Body of pancreas (tissue), 4 donors: ENCODE data around the gene LSM14B. TPM values are rescaled to one million over a fixed set of nuclear protein-coding genes. Genes with fewer than 3 reads are reported as not detected.

Experiments used
- ATAC-seq: fragments of 150-250 bp; one replicate; pipeline ENCODE4 v1.9.1; 2016
- DNase-seq, 4 donors: peaks; one replicate each; pipeline ENCODE4 v3.0.0-alpha.2; 2019
- H3K27ac ChIP-seq, 4 donors: fragments of 200-600 bp; sonication (generic); 1 replicate in 3 of 4; 2 replicates in 1 of 4; pipeline versions ENCODE4 v1.5.1 to v1.6.1; 2016 to 2019; ENCODE audit warnings: mild to moderate bottlenecking in 1 of 4, mixed read lengths in 1 of 4, moderate library complexity in 1 of 4
- H3K27me3 ChIP-seq, 2 donors: fragments of 200-600 bp; sonication (generic); one replicate each; pipeline ENCODE4 v1.6.0; 2016; ENCODE audit warnings: mild to moderate bottlenecking in 1 of 2
- H3K36me3 ChIP-seq, 2 donors: fragments of 200-600 bp; sonication (generic); replicated peaks in 1 of 2; 2 replicates each; pipeline ENCODE4 v1.5.1; 2016; ENCODE audit warnings: low read depth in 2 of 2; ENCODE audit not compliant: insufficient read depth in 1 of 2
- H3K4me1 ChIP-seq: fragments of 200-600 bp; sonication (generic); one replicate; pipeline ENCODE4 v1.6.0; 2016
- H3K4me3 ChIP-seq, 2 donors: fragments of 200-600 bp; sonication (generic); 1 replicate in 1 of 2; 2 replicates in 1 of 2; pipeline ENCODE4 v1.5.1; 2016 to 2019
- H3K9me3 ChIP-seq, 3 donors: fragments of 200-600 bp; sonication (generic); 1 replicate in 2 of 3; 2 replicates in 1 of 3; pipeline ENCODE4 v1.5.1; 2016
- POLR2A ChIP-seq, 3 donors: fragments of 450-650 bp; IDR thresholded peaks; one replicate each; pipeline ENCODE4 v1.6.1; 2016; ENCODE audit warnings: antibody characterized with exemption in 3 of 3, mild to moderate bottlenecking in 2 of 3
- WGBS, 2 donors: methylation state at CpG; one replicate each; pipeline ENCODE4 v1.1.5; 2017; 5-methylcytosine and 5-hydroxymethylcytosine counted together
- intact Hi-C: fragments of 100-400 bp; cut with DNase I; formaldehyde crosslinking; loops from one replicate; pipeline ENCODE4 v1.15.1; 2023
- total RNA-seq, 2 donors: library from RNA; depleted of rRNA; stranded (reverse); fragments of >200 nt; gene quantifications; one replicate each; pipeline ENCODE4 v1.1.0, GENCODE V29; 2016
- TF ChIP-seq, protein P1 (sequence below), 7 experiments: fragments of 450-650 bp in 4 of 7; fragments of 200-600 bp in 3 of 7; sonication (generic) in 3 of 7; IDR thresholded peaks; one replicate each; pipeline ENCODE4 v1.5.1; 2016 to 2019; ENCODE audit warnings: antibody characterized with exemption in 7 of 7

The LSM14B gene
- total RNA-seq, 2 donors from 2014 or later: 11.5 to 12.2 TPM

DNA sequence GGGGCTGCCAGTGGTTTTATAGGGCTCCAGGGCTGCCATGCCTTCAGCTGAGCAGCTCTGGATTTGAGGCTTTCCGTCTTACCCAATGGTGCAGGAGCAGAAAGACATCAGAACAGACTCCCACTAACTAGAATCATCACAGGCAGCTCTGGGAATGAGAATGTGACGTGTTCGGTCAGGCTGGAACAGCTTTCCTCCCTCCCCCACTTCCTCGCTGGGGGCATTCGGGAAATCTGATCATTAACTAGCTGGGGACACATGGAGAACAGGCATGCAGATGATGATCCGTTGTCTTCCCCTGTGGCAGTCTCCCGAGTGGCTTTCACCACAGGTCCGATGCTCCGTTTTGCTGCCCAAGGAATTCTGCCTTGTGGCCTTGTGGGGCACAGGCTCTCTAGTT lies 55.0 kb downstream of the LSM14B start:
- DNase-seq (no peak), ATAC-seq (no peak)
- TF ChIP-seq POLR2A (IDR thresholded peaks at IDR 0.05): no peak
- TF ChIP-seq, protein P1, sequence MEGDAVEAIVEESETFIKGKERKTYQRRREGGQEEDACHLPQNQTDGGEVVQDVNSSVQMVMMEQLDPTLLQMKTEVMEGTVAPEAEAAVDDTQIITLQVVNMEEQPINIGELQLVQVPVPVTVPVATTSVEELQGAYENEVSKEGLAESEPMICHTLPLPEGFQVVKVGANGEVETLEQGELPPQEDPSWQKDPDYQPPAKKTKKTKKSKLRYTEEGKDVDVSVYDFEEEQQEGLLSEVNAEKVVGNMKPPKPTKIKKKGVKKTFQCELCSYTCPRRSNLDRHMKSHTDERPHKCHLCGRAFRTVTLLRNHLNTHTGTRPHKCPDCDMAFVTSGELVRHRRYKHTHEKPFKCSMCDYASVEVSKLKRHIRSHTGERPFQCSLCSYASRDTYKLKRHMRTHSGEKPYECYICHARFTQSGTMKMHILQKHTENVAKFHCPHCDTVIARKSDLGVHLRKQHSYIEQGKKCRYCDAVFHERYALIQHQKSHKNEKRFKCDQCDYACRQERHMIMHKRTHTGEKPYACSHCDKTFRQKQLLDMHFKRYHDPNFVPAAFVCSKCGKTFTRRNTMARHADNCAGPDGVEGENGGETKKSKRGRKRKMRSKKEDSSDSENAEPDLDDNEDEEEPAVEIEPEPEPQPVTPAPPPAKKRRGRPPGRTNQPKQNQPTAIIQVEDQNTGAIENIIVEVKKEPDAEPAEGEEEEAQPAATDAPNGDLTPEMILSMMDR (IDR thresholded peaks at IDR 0.05): no peak
- intact Hi-C loops: no loop called here
- WGBS, 2 donors: 91 to 92% methylated on average over 9 of the region's 9 CpGs
- no peaks in the 10 kb centered on the region for H3K27me3 ChIP-seq
- H3K4me1 ChIP-seq: peaks cover 6% of the 10 kb centered on the region
- no peak overlapping the region for H3K4me3 ChIP-seq
- no peaks in the 10 kb centered on the region for H3K9me3 ChIP-seq
- peaks cover 0 to 9% of the 10 kb centered on the region in 2 donors for H3K36me3 ChIP-seq
- H3K27ac ChIP-seq: no peak overlapping the region

DNA sequence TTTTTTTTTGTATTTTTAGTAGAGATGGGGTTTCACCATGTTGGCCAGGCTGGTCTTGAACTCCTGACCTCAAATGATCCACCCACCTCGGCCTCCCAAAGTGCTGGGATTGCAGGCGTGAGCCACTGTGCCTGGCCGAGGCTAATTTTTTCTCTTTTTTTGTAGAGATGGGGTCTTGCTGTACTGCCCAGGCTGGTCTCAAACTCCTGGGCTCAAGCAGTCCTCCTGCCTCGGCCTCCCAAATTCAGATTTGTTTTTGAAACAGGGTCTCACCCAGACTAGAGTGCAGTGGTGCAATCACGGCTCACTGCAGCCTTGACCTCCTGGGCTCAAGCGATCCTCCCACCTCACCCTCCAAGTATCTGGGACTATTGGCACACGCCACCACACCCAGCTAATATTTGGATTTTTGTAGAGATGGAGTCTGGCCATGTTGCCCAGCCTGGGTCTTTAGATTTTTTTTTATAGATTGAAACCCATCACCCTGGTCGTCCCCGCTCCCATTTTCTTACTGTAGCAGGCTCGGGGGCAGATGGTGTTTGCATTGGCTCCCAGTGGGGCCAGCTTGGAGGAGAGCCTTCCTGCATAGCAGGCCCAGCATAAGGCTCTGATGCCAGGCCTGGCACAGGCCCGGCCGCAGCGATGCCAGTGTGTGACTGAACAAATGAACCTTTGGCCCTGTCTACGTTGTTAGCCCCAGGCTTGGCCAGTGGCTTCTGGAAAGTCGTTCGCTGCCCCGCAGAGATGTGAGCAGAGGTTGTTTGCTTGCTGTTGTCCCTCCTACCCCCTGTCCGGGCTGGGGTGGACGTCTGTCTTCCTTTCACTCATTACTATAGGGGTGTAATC lies 56.3 kb downstream of the LSM14B start:
- 80 to 90% methylated on average over 11 to 19 of the region's 19 CpGs for WGBS, 2 donors
- Histone ChIP-seq H3K36me3 (peaks cover 0 to 9% of the 10 kb centered on the region in 2 donors), H3K4me1 (peaks cover 11% of the 10 kb centered on the region), H3K27me3 (no peaks in the 10 kb centered on the region), H3K27ac (no peak overlapping the region), H3K4me3 (no peak overlapping the region), H3K9me3 (no peaks in the 10 kb centered on the region)
- DNase-seq (no peak), ATAC-seq (no peak)
- no peak for TF ChIP-seq POLR2A (IDR thresholded peaks at IDR 0.05)
- TF ChIP-seq, protein P1 (IDR thresholded peaks at IDR 0.05): no peak
- intact Hi-C loops: no loop called here

DNA sequence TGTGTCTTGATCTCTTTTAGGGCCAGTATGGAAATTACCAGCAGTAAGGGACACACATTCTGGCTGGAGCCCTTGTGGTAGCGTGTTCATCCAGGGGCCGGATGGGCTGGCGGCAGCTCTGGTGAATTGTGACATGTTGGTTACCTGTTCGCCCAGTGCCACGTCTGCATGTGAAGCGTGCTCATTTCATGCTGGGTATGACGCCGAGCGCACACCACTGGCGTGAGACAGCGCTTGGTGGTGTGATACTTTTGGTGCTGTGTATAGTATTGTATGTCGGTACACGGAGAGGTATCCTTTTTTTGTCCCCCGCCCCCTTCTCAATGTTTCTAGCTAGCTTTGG lies 56.9 kb downstream of the LSM14B start:
- DNase-seq: no peak
- TF ChIP-seq, protein P1 (IDR thresholded peaks at IDR 0.05): no peak
- TF ChIP-seq POLR2A (IDR thresholded peaks at IDR 0.05): no peak
- Histone ChIP-seq H3K9me3 (no peaks in the 10 kb centered on the region), H3K36me3 (peaks cover 0 to 7% of the 10 kb centered on the region in 2 donors), H3K4me3 (no peak overlapping the region), H3K4me1 (peaks cover 17% of the 10 kb centered on the region), H3K27me3 (no peaks in the 10 kb centered on the region), H3K27ac (no peak overlapping the region)
- intact Hi-C loops: no loop called here
- WGBS, 2 donors: 93 to 100% methylated on average over 2 to 14 of the region's 14 CpGs
- ATAC-seq: no peak

DNA sequence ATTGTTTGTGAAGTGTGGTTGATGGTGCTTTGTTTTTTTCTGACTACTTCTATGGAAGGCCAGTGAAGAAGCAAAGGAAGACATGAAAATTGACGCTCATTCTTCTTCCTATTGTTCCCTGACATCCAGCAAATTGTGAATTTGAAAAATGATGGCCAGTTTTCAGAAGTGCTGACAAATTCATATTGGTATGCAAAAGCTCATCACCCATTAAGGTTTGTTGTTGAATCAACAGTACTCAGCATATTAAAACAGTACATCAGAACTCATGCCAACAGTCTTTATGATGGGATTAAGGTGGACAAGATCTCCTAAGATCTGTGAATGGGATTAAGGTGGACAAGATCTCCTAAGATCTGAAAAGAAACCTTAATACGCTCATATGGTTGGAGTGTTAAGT lies 59.5 kb downstream of the LSM14B start:
- no peak for TF ChIP-seq POLR2A (IDR thresholded peaks at IDR 0.05)
- TF ChIP-seq, protein P1 (IDR thresholded peaks at IDR 0.05): no peak
- Histone ChIP-seq H3K4me1 (peaks cover 22% of the 10 kb centered on the region), H3K36me3 (no peaks in the 10 kb centered on the region), H3K4me3 (no peak overlapping the region), H3K9me3 (no peaks in the 10 kb centered on the region), H3K27ac (peak overlapping the region in 2 of 4 donors; percentile 93 to 94), H3K27me3 (no peaks in the 10 kb centered on the region)
- DNase-seq (no peak), ATAC-seq (no peak)
- intact Hi-C loops: no loop called here
- WGBS, 2 donors: 94% methylated on average over 2 of the region's 2 CpGs
